Stomach (tissue), 9 donors: ENCODE measurements around the gene SCFD2. TPM values are rescaled to one million over a fixed set of nuclear protein-coding genes. Genes with fewer than 3 reads are reported as not detected.

Source experiments
- DNase-seq, 2 donors: peaks; one replicate each; pipeline versions ENCODE4 v3.0.0 to v3.0.0-alpha.2; 2013 to 2019
- H3K27ac ChIP-seq, 5 donors: fragments of 200-600 bp in 4 of 5; sonication (generic) in 4 of 5; one replicate each; pipeline ENCODE4 v1.5.1; 2013 to 2019; ENCODE audit warnings: mild to moderate bottlenecking in 1 of 5, moderate library complexity in 1 of 5
- H3K27me3 ChIP-seq, 3 donors: fragments of 200-600 bp; sonication (generic); one replicate each; pipeline ENCODE4 v1.5.1; 2017 to 2019; ENCODE audit warnings: mixed run types in 1 of 3
- H3K36me3 ChIP-seq, 4 donors: fragments of 200-600 bp; sonication (generic); 1 replicate in 3 of 4; 2 replicates in 1 of 4; pipeline ENCODE4 v1.5.1; 2016 to 2019
- H3K4me1 ChIP-seq, 4 donors: fragments of 200-600 bp; sonication (generic); one replicate each; pipeline ENCODE4 v1.5.1; 2016 to 2019
- H3K4me3 ChIP-seq, 4 donors: fragments of 200-600 bp; sonication (generic) in 3 of 4; one replicate each; pipeline ENCODE4 v1.5.1; 2016 to 2019; ENCODE audit warnings: mild to moderate bottlenecking in 1 of 4
- H3K9me3 ChIP-seq, 4 donors: fragments of 200-600 bp; sonication (generic); one replicate each; pipeline ENCODE4 v1.5.1; 2016 to 2019
- EP300 ChIP-seq: sonication (generic); formaldehyde crosslinking; IDR thresholded peaks from one replicate; pipeline ENCODE4 v1.6.1; 2017; ENCODE audit warnings: antibody characterized with exemption
- POLR2A ChIP-seq, 4 donors: fragments of 450-650 bp; IDR thresholded peaks; one replicate each; pipeline ENCODE4 v1.6.1; 2016; ENCODE audit warnings: antibody characterized with exemption in 4 of 4, control low read depth in 2 of 4, mild to moderate bottlenecking in 1 of 4, moderate library complexity in 1 of 4
- POLR2AphosphoS5 ChIP-seq, 3 donors: sonication (generic); formaldehyde crosslinking; IDR thresholded peaks; one replicate each; pipeline ENCODE4 v1.6.1; 2016; ENCODE audit warnings: antibody characterized with exemption in 3 of 3
- WGBS, 5 donors: extraction: QIAGEN DNeasy Blood & Tissue Kit in 3 of 5; methylation state at CpG; one replicate each; pipeline versions ENCODE4 v1.1.5 to v1.1.7; 2013 to 2018; 5-methylcytosine and 5-hydroxymethylcytosine counted together
- intact Hi-C: fragments of 100-400 bp; cut with DNase I; formaldehyde crosslinking; loops from one replicate; pipeline ENCODE4 v1.15.1; 2023; ENCODE audit warnings: low total_unique reads
- polyA plus RNA-seq, 3 donors: library from polyadenylated mRNA; stranded (reverse); fragments of 200-250 nt; gene quantifications; one replicate each; pipeline ENCODE4 v1.2.3, GENCODE V29; 2013
- total RNA-seq, 5 donors: library from RNA; depleted of rRNA; stranded (reverse); fragments of >200 nt; gene quantifications; one replicate each; pipeline versions ENCODE4 v1.1.0 to v1.2.3, GENCODE V29; 2014 to 2016
- TF ChIP-seq, protein P1 (sequence below), 7 experiments: fragments of 450-650 bp in 4 of 7; fragments of 200-600 bp in 3 of 7; sonication (generic) in 3 of 7; IDR thresholded peaks; one replicate each; pipeline ENCODE4 v1.5.1; 2016 to 2019; ENCODE audit warnings: antibody characterized with exemption in 7 of 7, control low read depth in 2 of 7, mild to moderate bottlenecking in 1 of 7
- donor health status: healthy with polysubstance abuse.
- donor health status: Bipolar disorder and iron deficiency.
- donor health status: healthy.

SCFD2 gene
- total and polyA plus RNA-seq, 8 donors, result 2.9 to 40.2 (median 11.1) TPM

DNA sequence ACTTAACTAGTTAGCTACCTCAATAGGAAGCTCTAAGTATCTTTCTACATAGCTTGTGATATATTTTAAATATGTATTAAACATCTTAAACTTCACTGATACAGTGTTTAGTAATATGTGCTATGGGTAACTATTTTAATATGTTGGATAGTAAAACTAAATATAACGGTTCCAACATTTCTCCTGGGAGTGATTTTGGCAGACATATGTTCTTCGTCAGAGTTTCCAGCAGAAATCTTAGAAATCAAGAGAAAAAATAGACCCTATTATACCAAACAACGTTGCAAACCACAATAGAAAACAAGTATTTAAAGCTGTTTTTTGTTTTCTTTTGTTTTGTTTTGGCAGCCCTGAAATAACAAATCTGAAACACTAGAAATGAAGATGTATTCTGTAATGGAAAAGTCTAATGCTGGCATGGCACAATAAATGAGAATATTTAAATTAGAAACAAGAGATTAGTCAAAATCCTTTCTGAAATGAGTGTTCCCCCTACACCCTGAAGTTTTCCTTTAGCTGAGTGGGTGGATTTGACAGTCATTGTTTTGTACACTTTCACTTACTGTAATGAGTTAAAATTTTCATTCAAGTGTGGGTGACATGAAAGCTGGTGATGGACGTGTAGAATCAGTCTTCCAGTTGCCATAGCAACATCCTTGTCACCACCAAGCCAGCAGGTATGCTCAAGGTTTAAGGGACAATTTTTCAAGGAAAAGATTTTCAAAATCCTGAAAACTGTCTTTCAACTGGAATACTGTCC is 233.5 kb downstream of the SCFD2 start:
- Histone ChIP-seq H3K27me3 (no peaks in the 10 kb centered on the region), H3K4me3 (no peak overlapping the region), H3K27ac (no peak overlapping the region), H3K36me3 (no peaks in the 10 kb centered on the region), H3K9me3 (no peaks in the 10 kb centered on the region), H3K4me1 (peaks cover 0 to 18% (median 9%) of the 10 kb centered on the region in 4 donors)
- TF ChIP-seq, protein P1, sequence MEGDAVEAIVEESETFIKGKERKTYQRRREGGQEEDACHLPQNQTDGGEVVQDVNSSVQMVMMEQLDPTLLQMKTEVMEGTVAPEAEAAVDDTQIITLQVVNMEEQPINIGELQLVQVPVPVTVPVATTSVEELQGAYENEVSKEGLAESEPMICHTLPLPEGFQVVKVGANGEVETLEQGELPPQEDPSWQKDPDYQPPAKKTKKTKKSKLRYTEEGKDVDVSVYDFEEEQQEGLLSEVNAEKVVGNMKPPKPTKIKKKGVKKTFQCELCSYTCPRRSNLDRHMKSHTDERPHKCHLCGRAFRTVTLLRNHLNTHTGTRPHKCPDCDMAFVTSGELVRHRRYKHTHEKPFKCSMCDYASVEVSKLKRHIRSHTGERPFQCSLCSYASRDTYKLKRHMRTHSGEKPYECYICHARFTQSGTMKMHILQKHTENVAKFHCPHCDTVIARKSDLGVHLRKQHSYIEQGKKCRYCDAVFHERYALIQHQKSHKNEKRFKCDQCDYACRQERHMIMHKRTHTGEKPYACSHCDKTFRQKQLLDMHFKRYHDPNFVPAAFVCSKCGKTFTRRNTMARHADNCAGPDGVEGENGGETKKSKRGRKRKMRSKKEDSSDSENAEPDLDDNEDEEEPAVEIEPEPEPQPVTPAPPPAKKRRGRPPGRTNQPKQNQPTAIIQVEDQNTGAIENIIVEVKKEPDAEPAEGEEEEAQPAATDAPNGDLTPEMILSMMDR (IDR thresholded peaks at IDR 0.05), result no peak
- TF ChIP-seq POLR2AphosphoS5 (IDR thresholded peaks at IDR 0.05), result no peak
- TF ChIP-seq EP300, result no peak
- TF ChIP-seq POLR2A (IDR thresholded peaks at IDR 0.05), result no peak
- 44 to 63% (median 57%) methylated on average over 4 of the region's 4 CpGs for WGBS, 5 donors
- DNase-seq, result peak in 1 of 2 donors; percentile 70
- intact Hi-C loops, result no loop called here

DNA sequence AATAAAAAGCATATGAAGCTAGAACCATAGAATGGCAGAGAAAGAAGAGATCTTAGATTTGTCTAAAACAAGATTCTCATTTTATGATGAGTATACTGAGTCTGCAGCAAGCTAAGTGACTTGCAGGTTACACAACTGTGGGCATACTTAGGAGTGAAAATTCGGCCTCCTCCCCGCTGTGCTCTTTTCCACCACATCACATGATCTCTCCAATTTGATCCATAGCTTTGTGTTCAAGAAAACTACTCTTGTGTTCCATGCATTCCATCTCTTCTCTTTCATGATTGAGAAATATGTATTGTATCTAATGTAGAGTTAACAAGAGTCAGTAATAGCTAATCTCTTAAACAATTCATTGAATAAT is 234.3 kb downstream of the SCFD2 start:
- H3K27me3 ChIP-seq, result no peaks in the 10 kb centered on the region
- no peak for TF ChIP-seq POLR2A (IDR thresholded peaks at IDR 0.05)
- TF ChIP-seq EP300, result no peak
- TF ChIP-seq, protein P1 (IDR thresholded peaks at IDR 0.05), result no peak
- 91 to 100% (median 95%) methylated on average over 2 of the region's 2 CpGs for WGBS, 5 donors
- no peaks in the 10 kb centered on the region for H3K9me3 ChIP-seq
- intact Hi-C loops, result no loop called here
- no peak for DNase-seq
- no peak overlapping the region for H3K4me3 ChIP-seq
- H3K27ac ChIP-seq, result no peak overlapping the region
- H3K4me1 ChIP-seq, result peaks cover 0 to 18% (median 9%) of the 10 kb centered on the region in 4 donors
- H3K36me3 ChIP-seq, result no peaks in the 10 kb centered on the region

DNA sequence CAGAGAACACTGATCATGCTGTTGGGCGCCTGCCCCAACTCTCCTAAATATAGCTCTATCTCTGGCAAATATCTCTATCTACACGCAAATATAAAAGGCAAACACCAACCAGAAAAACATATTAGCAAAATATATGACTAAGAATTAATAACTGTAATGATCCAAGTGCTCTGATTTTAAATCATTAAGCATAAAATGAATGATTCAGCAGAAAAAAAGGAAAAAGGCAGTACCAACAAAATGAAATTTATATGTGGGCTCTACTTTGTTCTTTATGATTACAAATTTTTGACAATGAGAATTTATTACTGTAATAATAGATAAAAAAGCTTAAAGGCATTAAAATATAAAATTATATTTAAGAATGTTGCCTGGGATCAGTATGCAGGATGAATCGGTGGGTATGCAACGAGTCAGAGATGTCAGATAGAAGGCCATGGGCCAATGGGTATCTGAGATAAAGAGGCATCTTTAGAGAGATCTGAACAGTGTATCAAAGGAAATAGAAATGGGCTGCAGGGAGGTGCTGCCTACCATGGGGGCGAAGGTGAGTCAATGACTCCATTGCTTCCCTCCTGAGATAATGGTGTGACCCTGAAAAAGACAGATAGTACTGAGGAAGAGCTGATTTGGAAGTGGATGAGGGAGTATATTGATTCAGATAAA is 234.8 kb downstream of the SCFD2 start:
- Histone ChIP-seq H3K27ac (no peak overlapping the region), H3K4me1 (peaks cover 0 to 18% (median 9%) of the 10 kb centered on the region in 4 donors), H3K4me3 (no peak overlapping the region), H3K9me3 (no peaks in the 10 kb centered on the region), H3K36me3 (no peaks in the 10 kb centered on the region), H3K27me3 (no peaks in the 10 kb centered on the region)
- 74 to 81% (median 77%) methylated on average over 5 of the region's 5 CpGs for WGBS, 5 donors
- TF ChIP-seq POLR2A (IDR thresholded peaks at IDR 0.05) (no peak), EP300 (no peak), POLR2AphosphoS5 (IDR thresholded peaks at IDR 0.05) (no peak)
- TF ChIP-seq, protein P1 (IDR thresholded peaks at IDR 0.05), result no peak
- DNase-seq, result no peak
- intact Hi-C loops, result no loop called here

DNA sequence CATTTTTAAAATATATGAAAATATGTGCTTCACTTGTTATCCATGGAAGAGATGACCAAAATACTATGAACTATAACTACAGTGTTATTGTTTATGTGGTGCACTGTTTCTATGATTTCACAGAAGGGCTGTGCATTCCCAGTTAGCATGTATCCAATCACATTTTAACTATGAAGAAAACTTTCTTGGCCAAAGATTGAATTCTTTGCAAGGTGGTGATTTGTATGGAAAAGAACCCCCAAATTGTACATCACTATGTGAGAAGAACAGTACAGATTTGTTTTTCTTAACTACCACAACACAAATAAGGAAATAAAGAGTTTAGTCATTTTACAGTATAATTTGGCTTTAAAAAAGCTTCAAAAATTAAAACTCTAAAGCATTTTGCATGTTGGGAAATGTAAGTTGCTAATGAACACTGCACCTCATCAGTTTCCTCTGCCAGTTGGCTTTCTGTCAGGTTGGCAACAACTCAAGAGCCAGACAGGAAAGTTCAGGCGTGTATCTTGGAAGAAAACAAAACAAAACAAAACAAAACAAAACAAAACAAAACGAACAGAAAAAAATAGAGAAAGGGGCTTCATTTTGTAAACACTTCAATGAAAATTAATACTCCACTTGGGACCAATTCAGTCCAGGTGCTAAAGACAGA is 237.0 kb downstream of the SCFD2 start:
- Histone ChIP-seq H3K4me3 (no peak overlapping the region), H3K27ac (no peak overlapping the region), H3K36me3 (no peaks in the 10 kb centered on the region), H3K4me1 (peaks cover 0 to 20% (median 9%) of the 10 kb centered on the region in 4 donors), H3K27me3 (no peaks in the 10 kb centered on the region), H3K9me3 (no peaks in the 10 kb centered on the region)
- intact Hi-C loops, result no loop called here
- 7 to 24% (median 15%) methylated on average over 2 of the region's 2 CpGs for WGBS, 5 donors
- TF ChIP-seq POLR2AphosphoS5 (IDR thresholded peaks at IDR 0.05) (no peak), POLR2A (IDR thresholded peaks at IDR 0.05) (no peak), EP300 (no peak)
- TF ChIP-seq, protein P1 (IDR thresholded peaks at IDR 0.05), result no peak
- DNase-seq, result peak in 1 of 2 donors; percentile 45
